ENCODE data around the gene CHFR. TPM values are rescaled to one million over a fixed set of nuclear protein-coding genes. Genes with fewer than 3 reads are reported as not detected.
"Not testable (repeated sequence)": the region's sequence is repeated elsewhere in the genome, so short reads cannot be mapped to it uniquely, and the experiment has no call there.

Gene CHFR
- total RNA-seq, 2 experiments from 2014 or later = 75.1 to 85.6 TPM

GRCh38 chr12:132814232-132814631, 73.2 kb downstream of the CHFR start:
- Histone ChIP-seq H3K4me3 (ENCODE audit: low read length) (no peak overlapping the region), H3K4me1 (ENCODE audit: insufficient read depth, low read length) (peaks cover 9% of the 10 kb centered on the region), H3K27me3 (ENCODE audit: control insufficient read depth in 1 of 2, insufficient read depth in 2 of 2, low read length in 2 of 2) (no peaks in the 10 kb centered on the region), H3K36me3 (ENCODE audit: insufficient read depth, low read length) (peaks cover 57% of the 10 kb centered on the region), H3K9me3 (ENCODE audit: control insufficient read depth in 1 of 2, insufficient read depth in 1 of 2, low read length in 2 of 2) (no peaks in the 10 kb centered on the region), H3K27ac (ENCODE audit: low read depth in 1 of 2, low read length in 2 of 2) (no peak overlapping the region)
- ChIA-PET CTCF (no interaction called here), POLR2A (interaction anchor here (0.7 kb wide), 1 partner anchor 90 kb away, joined by 3 read pairs; no protein-coding TSS in a partner anchor)
- intact Hi-C loops (cut with DNase I, micrococcal nuclease) = no loop called here
- peaks cover 24% of the 10 kb centered on the region for H3K4me1 Mint-ChIP-seq (ENCODE audit: low read depth)
- no peaks in the 10 kb centered on the region for H3K27me3 Mint-ChIP-seq
- no peak for ATAC-seq (ENCODE audit: poor library complexity)
- H3K9me3 Mint-ChIP-seq = no peaks in the 10 kb centered on the region
- no peak for DNase-seq
- H3K36me3 Mint-ChIP-seq (ENCODE audit: low read depth) = peaks cover 76% of the 10 kb centered on the region
- no peak overlapping the region for H3K27ac Mint-ChIP-seq
- H3K4me3 Mint-ChIP-seq = no peak overlapping the region
- TF ChIP-seq CTCF (IDR thresholded peaks at IDR 0.05) = no peak

DNA sequence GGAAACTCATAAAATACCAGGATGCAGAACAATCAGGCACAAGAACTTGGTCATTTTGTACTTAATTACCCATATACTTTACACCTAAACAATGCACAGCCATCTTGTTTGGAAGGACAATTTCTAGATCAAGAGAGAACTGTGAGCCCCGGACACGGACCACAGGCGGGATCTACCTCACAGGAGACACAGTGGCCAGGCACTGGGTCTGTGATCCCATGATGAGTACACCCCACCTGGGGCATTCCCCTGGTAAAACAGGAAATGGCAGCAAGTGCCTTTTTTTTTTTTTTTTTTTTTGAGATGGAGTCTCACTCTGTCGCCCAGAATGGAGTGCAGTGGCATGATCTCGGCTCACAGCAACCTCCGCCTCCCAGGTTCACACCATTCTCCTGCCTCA, 74.0 kb downstream of the CHFR start:
- Histone ChIP-seq H3K27ac (ENCODE audit: low read depth in 1 of 2, low read length in 2 of 2) (no peak overlapping the region), H3K27me3 (ENCODE audit: control insufficient read depth in 1 of 2, insufficient read depth in 2 of 2, low read length in 2 of 2) (no peaks in the 10 kb centered on the region), H3K4me1 (ENCODE audit: insufficient read depth, low read length) (peaks cover 8% of the 10 kb centered on the region), H3K9me3 (ENCODE audit: control insufficient read depth in 1 of 2, insufficient read depth in 1 of 2, low read length in 2 of 2) (no peaks in the 10 kb centered on the region), H3K4me3 (ENCODE audit: low read length) (no peak overlapping the region), H3K36me3 (ENCODE audit: insufficient read depth, low read length) (peaks cover 57% of the 10 kb centered on the region)
- ChIA-PET CTCF (no interaction called here), POLR2A (no interaction called here)
- DNase-seq = no peak
- Mint-ChIP-seq H3K27ac (peak overlapping the region; percentile 30), H3K4me1 (ENCODE audit: low read depth) (peaks cover 20% of the 10 kb centered on the region), H3K36me3 (ENCODE audit: low read depth) (peaks cover 78% of the 10 kb centered on the region), H3K27me3 (no peaks in the 10 kb centered on the region), H3K9me3 (no peaks in the 10 kb centered on the region), H3K4me3 (no peak overlapping the region)
- ATAC-seq (ENCODE audit: poor library complexity) = no peak
- no peak for TF ChIP-seq CTCF (IDR thresholded peaks at IDR 0.05)
- intact Hi-C loops (cut with DNase I, micrococcal nuclease) = no loop called here

DNA sequence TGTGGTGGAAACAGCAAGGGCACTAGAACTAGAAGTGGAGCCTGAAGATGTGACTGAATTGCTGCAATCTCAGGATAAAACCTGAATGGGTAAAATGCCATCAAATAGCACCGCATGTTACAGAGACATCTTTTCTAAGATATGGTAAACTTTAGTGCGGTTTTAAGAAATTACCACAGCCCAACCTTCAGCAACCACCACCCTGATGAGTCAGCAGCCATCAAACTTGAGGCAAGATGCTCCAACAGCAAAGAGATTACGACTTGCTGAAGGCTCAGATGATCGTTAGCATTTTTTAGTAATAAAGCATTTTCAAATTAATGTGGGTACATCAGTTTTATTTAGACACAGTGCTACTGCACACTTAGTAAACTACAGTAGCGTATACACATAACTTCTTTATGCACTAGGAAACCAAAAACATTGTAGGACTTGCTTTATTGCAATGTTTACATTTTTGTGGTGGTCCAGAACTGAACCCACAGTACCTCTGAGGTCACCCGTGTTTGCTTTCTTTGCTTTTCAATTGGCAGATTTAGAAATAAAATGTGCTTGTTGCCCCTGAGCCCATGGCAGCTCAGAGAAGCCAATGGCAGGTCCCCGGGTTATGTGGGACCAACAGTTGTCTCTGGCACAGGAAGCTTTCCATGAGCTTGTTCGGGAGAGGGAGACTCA, 74.6 kb downstream of the CHFR start:
- ATAC-seq (ENCODE audit: poor library complexity) (peak; percentile 44), DNase-seq (peak in 3 of 14 experiments; percentile 28 to 41 (median 38))
- Histone ChIP-seq H3K9me3 (ENCODE audit: control insufficient read depth in 1 of 2, insufficient read depth in 1 of 2, low read length in 2 of 2) (no peaks in the 10 kb centered on the region), H3K4me3 (ENCODE audit: low read length) (no peak overlapping the region), H3K27ac (ENCODE audit: low read depth in 1 of 2, low read length in 2 of 2) (no peak overlapping the region), H3K27me3 (ENCODE audit: control insufficient read depth in 1 of 2, insufficient read depth in 2 of 2, low read length in 2 of 2) (no peaks in the 10 kb centered on the region), H3K36me3 (ENCODE audit: insufficient read depth, low read length) (peaks cover 60% of the 10 kb centered on the region), H3K4me1 (ENCODE audit: insufficient read depth, low read length) (peaks cover 8% of the 10 kb centered on the region)
- Mint-ChIP-seq H3K4me3 (no peak overlapping the region), H3K36me3 (ENCODE audit: low read depth) (peaks cover 78% of the 10 kb centered on the region), H3K27me3 (no peaks in the 10 kb centered on the region), H3K27ac (peak overlapping the region; percentile 30), H3K4me1 (ENCODE audit: low read depth) (peaks cover 14% of the 10 kb centered on the region), H3K9me3 (no peaks in the 10 kb centered on the region)
- CTCF ChIA-PET = no interaction called here
- TF ChIP-seq CTCF (IDR thresholded peaks at IDR 0.05) = no peak
- POLR2A ChIA-PET = no interaction called here
- intact Hi-C loops (cut with DNase I, micrococcal nuclease) = no loop called here

DNA sequence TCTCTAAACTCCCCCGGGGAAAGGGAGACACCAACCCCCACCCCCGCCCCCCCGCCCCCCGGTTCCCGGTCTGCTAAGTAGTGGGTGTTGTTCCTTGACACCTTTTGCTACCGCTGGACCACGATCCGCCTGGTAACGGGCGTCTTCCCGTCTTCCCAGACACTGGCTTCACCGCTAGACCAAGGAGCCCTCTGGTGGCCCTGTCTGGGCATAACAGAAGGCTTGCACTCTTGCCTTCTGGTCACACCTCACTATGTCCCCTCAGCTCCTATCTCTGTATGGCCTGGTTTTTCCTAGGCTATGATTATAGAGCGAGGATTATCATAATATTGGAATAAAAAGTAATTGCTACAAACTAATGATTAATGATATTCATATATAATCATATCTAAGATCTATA, 78.0 kb downstream of the CHFR start:
- H3K27me3 Mint-ChIP-seq; H3K9me3 ChIP-seq (ENCODE audit: control insufficient read depth in 1 of 2, insufficient read depth in 1 of 2, low read length in 2 of 2); H3K27ac ChIP-seq (ENCODE audit: low read depth in 1 of 2, low read length in 2 of 2); POLR2A ChIA-PET; H3K27ac Mint-ChIP-seq; H3K9me3 Mint-ChIP-seq; H3K4me3 Mint-ChIP-seq; CTCF ChIA-PET; ATAC-seq (ENCODE audit: poor library complexity); H3K4me3 ChIP-seq (ENCODE audit: low read length); H3K27me3 ChIP-seq (ENCODE audit: control insufficient read depth in 1 of 2, insufficient read depth in 2 of 2, low read length in 2 of 2): not testable (repeated sequence)
- DNase-seq = peak in 4 of 14 experiments; percentile 23 to 37 (median 28)
- peaks cover 61% of the 10 kb centered on the region for H3K36me3 ChIP-seq (ENCODE audit: insufficient read depth, low read length)
- intact Hi-C loops (cut with DNase I, micrococcal nuclease) = loop anchor here (2.0 to 5.0 kb wide), 2 partner anchors 41 to 42 kb away; no protein-coding TSS in a partner anchor
- H3K4me1 Mint-ChIP-seq (ENCODE audit: low read depth) = peaks cover 32% of the 10 kb centered on the region
- H3K36me3 Mint-ChIP-seq (ENCODE audit: low read depth) = peaks cover 79% of the 10 kb centered on the region
- H3K4me1 ChIP-seq (ENCODE audit: insufficient read depth, low read length) = peaks cover 18% of the 10 kb centered on the region
